Transverse colon (tissue), 4 donors: ENCODE results near the gene SEPTIN7. TPM values are rescaled to one million over a fixed set of nuclear protein-coding genes. Genes with fewer than 3 reads are reported as not detected.

Source experiments
- DNase-seq: peaks from one replicate; pipeline ENCODE4 v3.0.0-alpha.2; 2019
- H3K27ac ChIP-seq, 4 donors: fragments of 200-600 bp; sonication (generic); 2 replicates each; pipeline ENCODE4 v1.5.1; 2016 to 2018; ENCODE audit warnings: inconsistent platforms in 4 of 4
- H3K27me3 ChIP-seq: fragments of 200-600 bp; sonication (generic); 2 replicates; pipeline ENCODE4 v1.5.1; 2017; ENCODE audit warnings: inconsistent platforms
- H3K36me3 ChIP-seq, 4 donors: fragments of 200-600 bp; sonication (generic); 2 replicates each; pipeline ENCODE4 v1.5.1; 2017 to 2019; ENCODE audit warnings: inconsistent platforms in 4 of 4
- H3K4me1 ChIP-seq, 4 donors: fragments of 200-600 bp; sonication (generic); 2 replicates each; pipeline ENCODE4 v1.5.1; 2017 to 2020; ENCODE audit warnings: inconsistent platforms in 4 of 4
- H3K4me3 ChIP-seq, 4 donors: fragments of 200-600 bp; sonication (generic); 1 replicate in 1 of 4; 2 replicates in 3 of 4; pipeline versions ENCODE4 v1.5.1 to v1.6.1; 2017 to 2019; ENCODE audit warnings: inconsistent platforms in 4 of 4
- H3K9me3 ChIP-seq, 2 donors: fragments of 200-600 bp; sonication (generic); 2 replicates each; pipeline ENCODE4 v1.5.1; 2017 to 2019; ENCODE audit warnings: inconsistent platforms in 2 of 2
- CTCF ChIP-seq, 5 experiments: fragments of 200-600 bp in 3 of 5; fragments of 450-650 bp in 2 of 5; sonication (generic) in 3 of 5; IDR thresholded peaks; 1 replicate in 2 of 5; 2 replicates in 3 of 5; pipeline ENCODE4 v1.5.1; 2016 to 2017; ENCODE audit warnings: antibody characterized with exemption in 5 of 5, inconsistent platforms in 3 of 5, mild to moderate bottlenecking in 2 of 5, moderate library complexity in 1 of 5
- EP300 ChIP-seq: sonication (generic); formaldehyde crosslinking; IDR thresholded peaks from one replicate; pipeline ENCODE4 v1.6.1; 2017; ENCODE audit warnings: antibody characterized with exemption, low read depth
- POLR2A ChIP-seq: fragments of 450-650 bp; IDR thresholded peaks from one replicate; pipeline ENCODE4 v1.6.1; 2016; ENCODE audit warnings: antibody characterized with exemption, mild to moderate bottlenecking, moderate library complexity
- POLR2AphosphoS5 ChIP-seq, 3 donors: sonication (generic); formaldehyde crosslinking; IDR thresholded peaks; one replicate each; pipeline ENCODE4 v1.6.1; 2016; ENCODE audit warnings: antibody characterized with exemption in 3 of 3
- WGBS, 2 donors: methylation state at CpG; one replicate each; pipeline ENCODE4 v1.1.5; 2018; ENCODE audit warnings: low coverage in 1 of 2; 5-methylcytosine and 5-hydroxymethylcytosine counted together
- in situ Hi-C, 4 donors: fragments of 200-750 bp; cut with MboI; loops; one replicate each; pipeline versions ENCODE4 v1.15.0 to v1.15.1; 2017; ENCODE audit warnings: low sequenced_read_pairs in 3 of 4, low pct_ligation_motif_present in 1 of 4, low pct_unique_long_range_greater_than_20kb in 1 of 4
- intact Hi-C: fragments of 100-400 bp; cut with DNase I; formaldehyde crosslinking; loops from one replicate; pipeline ENCODE4 v1.15.1; 2023; ENCODE audit warnings: low total_unique reads
- total RNA-seq, 4 donors: library from RNA; depleted of rRNA; stranded (reverse); fragments of >200 nt; gene quantifications; one replicate each; pipeline ENCODE4 v1.1.0, GENCODE V29; 2016

The SEPTIN7 gene
- total RNA-seq, 4 donors from 2014 or later, result 73.2 to 131 (median 101) TPM

GRCh38 chr7:35781767-35782515 is 18.9 kb upstream of the SEPTIN7 start:
- DNase-seq, result no peak
- Histone ChIP-seq H3K36me3 (no peaks in the 10 kb centered on the region), H3K4me3 (no peak overlapping the region), H3K27me3 (no peaks in the 10 kb centered on the region), H3K9me3 (no peaks in the 10 kb centered on the region), H3K4me1 (no peaks in the 10 kb centered on the region), H3K27ac (no peak overlapping the region)
- in situ Hi-C loops (no loop called here), intact Hi-C loops (no loop called here)
- TF ChIP-seq CTCF (IDR thresholded peaks at IDR 0.05) (no peak), POLR2AphosphoS5 (IDR thresholded peaks at IDR 0.05) (no peak), POLR2A (no peak), EP300 (no peak)
- WGBS, 2 donors, result 91 to 94% methylated on average over 9 of the region's 9 CpGs

GRCh38 chr7:35784332-35784731 is 16.5 kb upstream of the SEPTIN7 start:
- DNase-seq, result no peak
- no peak overlapping the region for H3K27ac ChIP-seq
- 70 to 91% methylated on average over 3 of the region's 3 CpGs for WGBS, 2 donors
- no peak overlapping the region for H3K4me3 ChIP-seq
- no peaks in the 10 kb centered on the region for H3K4me1 ChIP-seq
- H3K27me3 ChIP-seq, result no peaks in the 10 kb centered on the region
- intact Hi-C loops, result no loop called here
- in situ Hi-C loops, result no loop called here
- TF ChIP-seq EP300 (no peak), POLR2AphosphoS5 (IDR thresholded peaks at IDR 0.05) (no peak), POLR2A (no peak), CTCF (IDR thresholded peaks at IDR 0.05) (no peak)
- H3K36me3 ChIP-seq, result no peaks in the 10 kb centered on the region
- no peaks in the 10 kb centered on the region for H3K9me3 ChIP-seq

GRCh38 chr7:35785250-35785649 is 15.6 kb upstream of the SEPTIN7 start:
- intact Hi-C loops, result no loop called here
- Histone ChIP-seq H3K9me3 (no peaks in the 10 kb centered on the region), H3K27ac (no peak overlapping the region), H3K4me3 (no peak overlapping the region), H3K4me1 (no peaks in the 10 kb centered on the region), H3K36me3 (no peaks in the 10 kb centered on the region), H3K27me3 (no peaks in the 10 kb centered on the region)
- DNase-seq, result no peak
- in situ Hi-C loops, result no loop called here
- WGBS, 2 donors, result 92 to 95% methylated on average over 2 of the region's 2 CpGs
- TF ChIP-seq EP300, result no peak
- no peak for TF ChIP-seq CTCF (IDR thresholded peaks at IDR 0.05)
- no peak for TF ChIP-seq POLR2A
- TF ChIP-seq POLR2AphosphoS5 (IDR thresholded peaks at IDR 0.05), result no peak

GRCh38 chr7:35787925-35788324 is 12.9 kb upstream of the SEPTIN7 start:
- Histone ChIP-seq H3K27ac (no peak overlapping the region), H3K27me3 (no peaks in the 10 kb centered on the region), H3K4me1 (no peaks in the 10 kb centered on the region), H3K9me3 (no peaks in the 10 kb centered on the region), H3K36me3 (no peaks in the 10 kb centered on the region), H3K4me3 (no peak overlapping the region)
- 53 to 58% methylated on average over 2 of the region's 2 CpGs for WGBS, 2 donors
- TF ChIP-seq EP300 (no peak), POLR2A (no peak), CTCF (IDR thresholded peaks at IDR 0.05) (no peak), POLR2AphosphoS5 (IDR thresholded peaks at IDR 0.05) (no peak)
- no peak for DNase-seq
- in situ Hi-C loops (no loop called here), intact Hi-C loops (no loop called here)
